ENCODE results near the gene MTMR1.

MTMR1 gene

DNA sequence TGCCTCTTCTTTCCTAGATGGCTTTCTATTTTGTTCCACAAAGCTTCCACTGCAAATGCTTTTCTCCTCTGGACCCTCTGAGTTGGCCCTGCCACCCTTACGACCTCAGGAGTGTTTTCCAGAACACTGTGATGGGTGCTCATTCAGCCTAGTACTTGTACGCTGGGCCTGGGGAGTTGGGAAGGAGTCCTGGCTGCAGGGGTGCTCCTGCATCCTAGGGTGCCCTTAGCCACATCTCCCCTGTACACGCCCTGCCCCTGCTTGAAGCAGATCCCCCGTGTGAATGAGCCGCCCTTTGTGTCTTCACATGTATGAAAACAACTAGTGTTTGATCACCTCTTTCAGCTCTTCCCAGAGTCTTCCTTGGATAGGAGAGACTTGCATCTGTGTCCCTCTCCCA is 64.2 kb downstream of the MTMR1 start:
- TF ChIP-seq, protein P1, sequence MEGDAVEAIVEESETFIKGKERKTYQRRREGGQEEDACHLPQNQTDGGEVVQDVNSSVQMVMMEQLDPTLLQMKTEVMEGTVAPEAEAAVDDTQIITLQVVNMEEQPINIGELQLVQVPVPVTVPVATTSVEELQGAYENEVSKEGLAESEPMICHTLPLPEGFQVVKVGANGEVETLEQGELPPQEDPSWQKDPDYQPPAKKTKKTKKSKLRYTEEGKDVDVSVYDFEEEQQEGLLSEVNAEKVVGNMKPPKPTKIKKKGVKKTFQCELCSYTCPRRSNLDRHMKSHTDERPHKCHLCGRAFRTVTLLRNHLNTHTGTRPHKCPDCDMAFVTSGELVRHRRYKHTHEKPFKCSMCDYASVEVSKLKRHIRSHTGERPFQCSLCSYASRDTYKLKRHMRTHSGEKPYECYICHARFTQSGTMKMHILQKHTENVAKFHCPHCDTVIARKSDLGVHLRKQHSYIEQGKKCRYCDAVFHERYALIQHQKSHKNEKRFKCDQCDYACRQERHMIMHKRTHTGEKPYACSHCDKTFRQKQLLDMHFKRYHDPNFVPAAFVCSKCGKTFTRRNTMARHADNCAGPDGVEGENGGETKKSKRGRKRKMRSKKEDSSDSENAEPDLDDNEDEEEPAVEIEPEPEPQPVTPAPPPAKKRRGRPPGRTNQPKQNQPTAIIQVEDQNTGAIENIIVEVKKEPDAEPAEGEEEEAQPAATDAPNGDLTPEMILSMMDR (IDR thresholded peaks at IDR 0.05), result no peak

DNA sequence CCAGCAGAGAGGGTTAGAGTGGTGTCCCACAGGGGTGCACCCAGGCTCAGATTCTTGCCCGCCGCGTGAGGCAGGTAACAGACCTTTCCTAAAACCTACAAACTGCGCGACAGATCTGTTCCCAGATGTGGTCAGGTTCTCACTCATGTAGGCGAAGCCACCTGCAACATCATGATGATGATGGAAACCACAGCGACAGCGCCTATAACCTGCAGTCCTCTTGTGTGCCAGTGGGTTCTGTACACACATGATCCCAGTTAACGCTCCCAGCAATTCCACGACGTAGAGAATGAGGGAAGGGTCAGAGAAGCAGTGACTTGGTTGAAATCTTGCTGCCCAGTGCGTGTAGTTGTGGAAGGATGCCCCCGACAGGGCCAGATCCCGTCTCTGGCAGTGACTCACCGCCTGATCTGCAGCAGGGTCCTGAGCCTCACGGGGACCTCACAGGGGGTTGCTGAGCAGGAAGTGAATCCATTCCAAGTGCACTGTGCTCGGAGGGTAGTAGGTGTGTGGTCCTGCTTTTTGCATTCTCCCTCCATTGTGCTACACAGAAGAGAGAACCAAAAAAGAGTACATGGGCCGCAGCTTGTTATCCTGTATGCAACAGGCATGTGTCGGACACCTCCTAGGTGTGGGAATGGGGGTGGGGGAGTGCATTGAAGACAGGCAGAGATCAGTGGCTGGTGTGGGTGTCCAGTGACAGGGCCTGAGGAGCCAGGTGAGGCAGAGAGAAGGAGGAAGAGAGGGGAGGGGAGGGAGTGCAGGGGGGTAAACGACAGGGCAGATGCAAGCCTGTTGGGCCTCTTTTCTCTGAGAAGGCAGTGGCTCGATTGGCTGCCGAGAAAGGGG is 66.6 kb downstream of the MTMR1 start:
- TF ChIP-seq, protein P1 (IDR thresholded peaks at IDR 0.05), result no peak

DNA sequence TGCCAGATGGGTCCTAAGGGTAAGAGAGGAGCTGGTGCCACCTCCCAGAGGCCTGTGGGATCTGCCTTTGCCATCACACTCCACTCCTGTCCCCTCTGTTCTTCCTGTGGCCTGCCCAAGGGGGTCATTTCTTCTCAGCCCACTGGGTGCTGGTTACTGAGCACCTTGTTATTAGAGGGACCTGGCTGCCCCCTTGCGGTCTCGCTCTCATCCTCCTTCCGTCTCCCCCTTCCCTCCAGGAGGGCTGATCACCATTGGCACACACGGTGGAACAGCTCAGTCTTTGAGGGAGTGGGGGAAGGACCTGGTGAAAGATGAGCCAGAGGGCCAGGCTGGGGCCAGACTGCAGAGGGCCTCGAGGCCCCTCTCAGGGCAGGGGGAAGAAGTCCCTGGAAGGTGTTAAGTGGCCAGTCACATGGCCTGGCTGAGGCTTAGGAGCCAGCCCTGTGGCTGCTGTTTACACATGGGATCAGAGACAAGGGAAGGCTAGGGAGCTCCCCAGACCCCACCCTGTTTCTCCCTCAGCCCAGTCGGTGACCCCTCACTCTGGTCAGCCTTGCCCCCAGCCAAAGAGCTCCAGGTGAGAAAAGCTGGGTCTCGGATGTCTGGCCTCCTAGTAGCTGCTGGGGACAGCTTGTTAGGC is 68.1 kb downstream of the MTMR1 start:
- TF ChIP-seq, protein P1 (IDR thresholded peaks at IDR 0.05), result no peak

DNA sequence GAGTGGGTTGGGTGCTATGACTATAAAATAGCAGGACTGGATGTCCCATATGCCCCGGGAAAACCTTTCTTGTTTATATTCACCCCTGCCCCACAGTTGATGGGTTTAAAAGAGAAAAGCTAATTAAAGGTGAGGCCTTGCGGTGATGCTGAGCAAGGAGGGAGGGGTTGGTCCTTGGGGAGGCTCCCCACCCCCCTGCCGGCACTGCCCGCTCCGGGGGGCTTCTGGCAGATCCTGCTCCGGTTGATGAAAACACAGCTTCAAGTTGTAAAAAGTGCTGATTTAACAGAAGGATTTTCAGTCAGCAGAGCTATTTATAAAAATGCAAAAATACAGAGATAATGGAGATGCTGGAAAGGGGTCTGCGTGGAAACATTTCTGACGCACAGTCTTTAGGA is 68.6 kb downstream of the MTMR1 start:
- TF ChIP-seq, protein P1 (IDR thresholded peaks at IDR 0.05), result no peak

DNA sequence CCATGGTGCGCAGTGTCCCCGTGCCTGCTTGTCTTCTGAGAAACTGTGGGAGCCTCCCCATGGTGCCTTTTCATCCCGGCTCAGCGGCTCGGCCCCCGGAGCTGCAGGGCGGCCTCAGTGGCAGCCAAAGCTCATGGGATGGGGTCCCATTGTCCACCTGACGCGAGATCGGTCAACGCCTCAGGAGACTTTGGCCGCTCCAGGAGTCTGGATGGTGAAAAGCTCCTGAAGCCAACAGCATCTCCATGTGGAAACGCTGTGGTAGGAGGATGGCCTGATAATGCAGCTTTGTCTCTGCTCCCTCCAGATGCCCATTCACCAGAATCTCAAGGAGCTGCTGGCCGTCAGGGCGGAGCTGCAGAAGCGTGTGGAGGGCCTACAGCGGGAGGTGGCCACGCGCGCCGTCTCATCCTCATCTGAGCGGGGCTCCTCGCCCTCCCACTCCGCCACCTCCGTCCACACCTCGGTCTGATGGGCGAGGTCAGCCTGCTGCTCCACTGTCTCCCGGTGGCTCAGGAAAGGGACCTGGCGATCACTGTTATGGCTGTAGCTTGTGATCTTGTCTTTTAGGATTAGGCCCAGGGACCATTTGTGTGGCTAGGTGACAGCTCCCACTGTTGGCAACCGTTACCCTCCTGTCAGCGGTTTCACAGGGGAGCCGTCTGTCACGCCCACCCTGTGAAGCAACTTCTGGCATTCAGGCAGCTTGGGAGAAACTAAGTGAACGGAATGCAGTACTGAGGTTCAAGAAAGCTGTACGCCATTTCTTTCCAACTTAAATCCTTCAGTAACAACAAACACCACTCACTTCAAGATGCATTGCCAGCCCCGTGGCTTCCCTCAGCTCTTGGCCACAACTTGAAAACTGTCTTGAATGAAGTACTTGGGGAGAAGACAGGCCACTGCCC is 69.3 kb downstream of the MTMR1 start:
- TF ChIP-seq, protein P1 (IDR thresholded peaks at IDR 0.05), result no peak

DNA sequence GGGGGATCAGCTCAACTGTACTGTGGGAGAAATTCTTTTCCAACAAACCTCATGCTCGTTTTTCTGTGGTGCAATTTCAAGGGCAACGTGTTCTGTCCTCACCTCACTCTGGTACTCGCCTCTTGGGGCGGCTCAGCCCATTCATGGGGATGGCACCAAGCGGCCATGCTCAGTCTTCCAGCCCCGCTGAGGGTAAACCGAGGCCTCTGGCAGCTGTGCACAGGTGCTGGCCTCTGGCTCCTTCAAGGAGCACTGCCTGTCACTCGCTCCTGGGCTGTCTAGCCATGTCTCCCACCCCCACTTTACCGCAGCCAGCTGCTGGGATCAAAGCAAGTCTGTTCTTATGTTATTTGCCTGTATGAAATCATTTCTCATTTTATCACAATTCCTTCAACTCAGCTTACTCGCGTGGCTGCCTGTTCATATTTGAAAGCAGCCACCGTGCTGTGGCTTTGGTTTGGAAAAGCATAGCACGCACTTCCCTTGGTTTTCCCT is 70.2 kb downstream of the MTMR1 start:
- TF ChIP-seq, protein P1 (IDR thresholded peaks at IDR 0.05), result no peak

DNA sequence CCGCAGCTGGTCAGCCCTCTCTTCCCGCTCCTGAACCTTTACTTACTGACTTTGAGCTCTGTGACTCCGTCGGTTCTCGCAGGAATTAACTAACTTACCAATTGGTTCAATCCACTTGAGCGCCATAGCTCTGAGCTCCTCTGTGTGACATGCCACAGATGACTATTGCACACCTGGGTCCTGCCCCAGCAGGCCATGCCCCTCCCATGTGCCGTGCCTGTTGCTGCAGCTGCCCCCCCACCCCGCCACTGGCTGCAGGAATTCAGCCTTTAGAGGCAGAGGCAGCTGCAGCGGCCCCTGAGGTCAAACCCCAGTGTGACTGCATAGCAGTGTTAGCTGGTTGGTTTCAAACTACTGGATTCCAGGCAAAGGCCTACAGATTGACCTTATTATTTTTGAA is 70.6 kb downstream of the MTMR1 start:
- TF ChIP-seq, protein P1 (IDR thresholded peaks at IDR 0.05), result no peak
